Panc1 (cell line): ENCODE measurements around the gene LHFPL3. TPM values are rescaled to one million over a fixed set of nuclear protein-coding genes. Genes with fewer than 3 reads are reported as not detected.

Experiments used
- ATAC-seq: fragments of 200-7000 bp; cut with Tn5 transposase; 2 replicates; pipeline ENCODE4 v1.9.1; 2020; ENCODE audit warnings: mild to moderate bottlenecking, moderate library complexity
- BruUV-seq: library from RNA; stranded (reverse); fragments of 400-500 nt; replicated peaks from 2 replicates; lab custom pipeline; 2021; lab: Mats Ljungman, UMichigan
- CTCF ChIA-PET: fragments of 300-600 bp; sonication (Branson Sonifier 250); formaldehyde crosslinking; loops from one replicate; lab custom pipeline; 2022; ENCODE audit warnings: antibody characterized with exemption; lab: Charles Lee
- POLR2A ChIA-PET: fragments of 300-600 bp; sonication (Branson Sonifier 250); formaldehyde crosslinking; loops from one replicate; lab custom pipeline; 2022; ENCODE audit warnings: antibody characterized with exemption; lab: Charles Lee
- DNase-seq: peaks from one replicate; pipeline ENCODE4 v3.0.0-alpha.2; 2010; ENCODE audit warnings: low read depth, low spot score
- H3K27ac ChIP-seq: 2 replicates; pipeline ENCODE4 v1.5.1; 2011; ENCODE audit warnings: mild to moderate bottlenecking, low read length, inconsistent platforms
- H3K27me3 ChIP-seq: fragments of 200-500 bp; sonication (Bioruptor generic); 2 replicates; pipeline ENCODE4 v1.6.0; 2014; ENCODE audit warnings: low read length, inconsistent platforms; ENCODE audit not compliant: control insufficient read depth, insufficient read depth
- H3K36me3 ChIP-seq: fragments of 200-500 bp; sonication (Bioruptor generic); 2 replicates; pipeline ENCODE4 v1.5.1; 2014; ENCODE audit warnings: inconsistent platforms, mild to moderate bottlenecking, low read length, moderate library complexity; ENCODE audit not compliant: control insufficient read depth, insufficient read depth
- H3K4me1 ChIP-seq: 2 replicates; pipeline ENCODE4 v1.5.1; 2011; ENCODE audit warnings: inconsistent platforms, mild to moderate bottlenecking, low read length, moderate library complexity; ENCODE audit not compliant: control insufficient read depth, insufficient read depth
- H3K4me3 ChIP-seq, 2 experiments: 2 replicates each; pipeline ENCODE4 v1.5.1; 2011 to 2012; ENCODE audit warnings: low read depth in 2 of 2, low read length in 2 of 2, mild to moderate bottlenecking in 2 of 2, inconsistent platforms in 1 of 2, moderate library complexity in 1 of 2
- H3K9me3 ChIP-seq: fragments of 200-500 bp; sonication (Bioruptor generic); 2 replicates; pipeline ENCODE4 v1.5.1; 2014; ENCODE audit warnings: low read depth, mild to moderate bottlenecking, inconsistent platforms, low read length, moderate library complexity; ENCODE audit not compliant: control insufficient read depth, insufficient read depth
- POLR2AphosphoS5 ChIP-seq: IDR thresholded peaks from 2 replicates; pipeline ENCODE4 v1.6.1; 2012; ENCODE audit warnings: mild to moderate bottlenecking, low read depth, low read length, moderate library complexity
- REST ChIP-seq, 2 experiments: IDR thresholded peaks; 2 replicates each; pipeline ENCODE4 v1.6.1; 2011 to 2012; ENCODE audit warnings: low read depth in 2 of 2, control low read depth in 1 of 2, low read length in 1 of 2, mild to moderate bottlenecking in 1 of 2, moderate library complexity in 1 of 2; ENCODE audit not compliant: insufficient read depth in 1 of 2
- SIN3A ChIP-seq: IDR thresholded peaks from 2 replicates; pipeline ENCODE4 v1.6.1; 2012; ENCODE audit warnings: low read depth, mild to moderate bottlenecking, low read length, moderate library complexity, borderline replicate concordance; ENCODE audit not compliant: insufficient read depth
- TCF7L2 ChIP-seq: IDR thresholded peaks from 2 replicates; pipeline ENCODE4 v1.6.1; 2011; ENCODE audit warnings: mild to moderate bottlenecking, low read depth, low read length, inconsistent platforms
- in situ Hi-C: cut with HindIII; loops from 2 replicates; pipeline ENCODE4 v1.10.0; 2016; ENCODE audit warnings: low sequenced_read_pairs, low pct_unique_long_range_greater_than_20kb
- intact Hi-C: fragments of 100-400 bp; cut with micrococcal nuclease; formaldehyde crosslinking; loops from one replicate; pipeline ENCODE4 v1.10.0; 2022; ENCODE audit not compliant: unreplicated experiment
- total RNA-seq: library from RNA; stranded (reverse); gene quantifications from one replicate; pipeline ENCODE4 v1.2.1, GENCODE V29; 2021; ENCODE audit not compliant: unreplicated experiment
- TF ChIP-seq, protein P1 (sequence below): fragments of 450-650 bp; IDR thresholded peaks from 2 replicates; pipeline ENCODE4 v1.5.1; 2017; ENCODE audit warnings: mild to moderate bottlenecking

The LHFPL3 gene
- total RNA-seq, 1 experiment from 2014 or later, result not detected

DNA sequence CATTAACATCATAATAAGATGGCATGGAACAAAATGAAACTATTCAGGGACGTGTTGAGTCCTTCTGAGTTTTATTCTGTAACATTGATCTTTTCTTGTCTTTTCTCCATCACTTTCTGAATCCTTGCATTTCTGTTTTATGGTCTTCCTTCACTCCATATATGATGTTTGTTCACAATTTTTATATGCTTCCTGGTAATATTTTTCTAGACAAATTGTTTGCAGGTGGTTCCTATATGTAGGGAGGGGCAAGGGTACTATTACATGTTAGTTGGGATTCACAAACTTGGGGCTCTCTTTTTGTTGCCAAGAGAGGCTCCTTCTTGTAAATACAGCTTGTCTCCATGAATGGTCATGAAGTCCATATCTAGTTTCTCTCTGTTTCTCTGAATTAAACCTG, 159.2 kb downstream of the LHFPL3 start:
- intact Hi-C loops, result no loop called here
- CTCF ChIA-PET, result no interaction called here
- Histone ChIP-seq H3K27me3 (no peaks in the 10 kb centered on the region), H3K36me3 (no peaks in the 10 kb centered on the region), H3K4me1 (no peaks in the 10 kb centered on the region), H3K27ac (no peak overlapping the region), H3K4me3 (no peak overlapping the region), H3K9me3 (no peaks in the 10 kb centered on the region)
- TF ChIP-seq, protein P1, sequence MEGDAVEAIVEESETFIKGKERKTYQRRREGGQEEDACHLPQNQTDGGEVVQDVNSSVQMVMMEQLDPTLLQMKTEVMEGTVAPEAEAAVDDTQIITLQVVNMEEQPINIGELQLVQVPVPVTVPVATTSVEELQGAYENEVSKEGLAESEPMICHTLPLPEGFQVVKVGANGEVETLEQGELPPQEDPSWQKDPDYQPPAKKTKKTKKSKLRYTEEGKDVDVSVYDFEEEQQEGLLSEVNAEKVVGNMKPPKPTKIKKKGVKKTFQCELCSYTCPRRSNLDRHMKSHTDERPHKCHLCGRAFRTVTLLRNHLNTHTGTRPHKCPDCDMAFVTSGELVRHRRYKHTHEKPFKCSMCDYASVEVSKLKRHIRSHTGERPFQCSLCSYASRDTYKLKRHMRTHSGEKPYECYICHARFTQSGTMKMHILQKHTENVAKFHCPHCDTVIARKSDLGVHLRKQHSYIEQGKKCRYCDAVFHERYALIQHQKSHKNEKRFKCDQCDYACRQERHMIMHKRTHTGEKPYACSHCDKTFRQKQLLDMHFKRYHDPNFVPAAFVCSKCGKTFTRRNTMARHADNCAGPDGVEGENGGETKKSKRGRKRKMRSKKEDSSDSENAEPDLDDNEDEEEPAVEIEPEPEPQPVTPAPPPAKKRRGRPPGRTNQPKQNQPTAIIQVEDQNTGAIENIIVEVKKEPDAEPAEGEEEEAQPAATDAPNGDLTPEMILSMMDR, result no peak
- no peak for TF ChIP-seq REST (IDR thresholded peaks at IDR 0.05; ENCODE audit: insufficient read depth in 1 of 2, low read depth in 2 of 2, low read length in 1 of 2)
- POLR2A ChIA-PET, result no interaction called here
- DNase-seq (no peak), ATAC-seq (no peak)
- in situ Hi-C loops, result no loop called here
- no TSS peak for BruUV-seq

DNA sequence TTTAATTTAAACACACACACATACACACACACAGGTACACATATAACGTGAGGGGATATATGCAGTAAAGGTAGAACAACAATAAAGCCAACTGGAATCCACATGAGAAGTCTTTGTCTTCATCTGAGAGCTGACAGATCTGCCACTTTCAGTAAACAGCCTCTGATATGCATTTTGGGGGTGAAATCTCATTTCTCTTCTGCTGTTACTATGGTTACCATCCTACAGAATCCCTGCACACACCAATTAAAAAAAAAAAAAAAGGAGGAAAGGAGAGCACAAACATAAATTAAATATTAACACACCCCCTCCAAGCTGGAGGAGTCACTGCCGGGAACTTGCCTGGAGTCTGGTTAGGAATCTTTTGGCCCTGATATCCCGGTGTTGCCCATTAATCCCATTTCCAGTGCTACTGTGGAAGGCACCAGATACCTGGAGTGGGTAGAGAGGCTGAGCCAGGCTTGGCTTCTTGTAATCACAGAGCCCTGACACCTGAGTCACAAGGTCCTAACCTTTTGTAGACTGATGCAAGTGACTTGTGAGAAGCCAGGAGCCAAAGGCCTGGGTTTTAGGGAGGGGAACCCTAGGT, 169.1 kb downstream of the LHFPL3 start:
- no TSS peak for BruUV-seq
- intact Hi-C loops, result no loop called here

More for the DNA sequence above, 169.1 kb downstream of the LHFPL3 start:
- Histone ChIP-seq H3K36me3 (no peaks in the 10 kb centered on the region), H3K4me1 (no peaks in the 10 kb centered on the region), H3K4me3 (no peak overlapping the region), H3K9me3 (no peaks in the 10 kb centered on the region), H3K27me3 (no peaks in the 10 kb centered on the region), H3K27ac (no peak overlapping the region)
- ChIA-PET POLR2A (no interaction called here), CTCF (no interaction called here)
- in situ Hi-C loops, result no loop called here
- DNase-seq, result no peak
- no peak for ATAC-seq
- no peak for TF ChIP-seq SIN3A
- no peak for TF ChIP-seq REST (IDR thresholded peaks at IDR 0.05; ENCODE audit: insufficient read depth in 1 of 2, low read depth in 2 of 2, low read length in 1 of 2)
- TF ChIP-seq, protein P1, result no peak
- no peak for TF ChIP-seq TCF7L2
- no peak for TF ChIP-seq POLR2AphosphoS5
